GM12878 (cell line): ENCODE data around the gene JAKMIP1. TPM values are rescaled to one million over a fixed set of nuclear protein-coding genes. Genes with fewer than 3 reads are reported as not detected.

ENCODE experiments used
- ATAC-seq: fragments of 200-7000 bp; cut with Tn5 transposase; 3 replicates; pipeline ENCODE4 v1.9.1; 2020; ENCODE audit warnings: mild to moderate bottlenecking, moderate library complexity
- BruUV-seq: library from RNA; stranded (reverse); fragments of 400-500 nt; replicated peaks from 2 replicates; lab custom pipeline; 2021; lab: Mats Ljungman, UMichigan
- CTCF ChIA-PET: fragments of 300-600 bp; sonication (Branson Sonifier 250); formaldehyde crosslinking; extraction: SDS; loops from one replicate; lab custom pipeline; 2021; ENCODE audit warnings: inconsistent platforms; lab: Yijun Ruan, JAX
- POLR2A ChIA-PET: fragments of 350-600 bp; formaldehyde crosslinking; extraction: SDS; loops from one replicate; lab custom pipeline; 2021; ENCODE audit warnings: inconsistent platforms; lab: Charles Lee
- RAD21 ChIA-PET: fragments of 300-600 bp; sonication (Branson Sonifier 250); formaldehyde crosslinking; loops from one replicate; lab custom pipeline; 2023; ENCODE audit warnings: antibody characterized with exemption; ENCODE audit not compliant: unreplicated experiment; lab: Charles Lee
- SMC1A ChIA-PET: fragments of 300-600 bp; sonication (Branson Sonifier 250); formaldehyde crosslinking; loops from one replicate; lab custom pipeline; 2023; ENCODE audit not compliant: unreplicated experiment, uncharacterized antibody; lab: Charles Lee
- DNase-seq: peaks from one replicate; pipeline ENCODE4 v3.0.0-alpha.2; 2011; ENCODE audit warnings: low read depth, low spot score
- FAIRE-seq: peaks from 3 replicates; lab custom pipeline; 2011; peaks lifted over from hg19 to GRCh38; lab: Jason Lieb, UNC
- H2AFZ ChIP-seq: 2 replicates; pipeline ENCODE4 v1.6.0; 2011; ENCODE audit warnings: low read depth, low read length, control low read depth; ENCODE audit not compliant: control insufficient read depth
- H3K27ac ChIP-seq: 2 replicates; pipeline ENCODE4 v1.5.1; 2011; ENCODE audit warnings: control low read depth; ENCODE audit not compliant: control insufficient read depth, insufficient read depth
- H3K27me3 ChIP-seq, 2 experiments: replicated peaks in 1 of 2; 2 replicates each; pipeline versions ENCODE4 v1.6.0 to v1.6.1; 2011; ENCODE audit warnings: low read length in 1 of 2; ENCODE audit not compliant: control insufficient read depth in 2 of 2, insufficient read depth in 2 of 2
- H3K36me3 ChIP-seq, 2 experiments: 2 replicates each; pipeline ENCODE4 v1.5.1; 2011; ENCODE audit warnings: low read length in 1 of 2; ENCODE audit not compliant: control insufficient read depth in 2 of 2, insufficient read depth in 2 of 2
- H3K4me1 ChIP-seq: 2 replicates; pipeline ENCODE4 v1.6.1; 2011; ENCODE audit warnings: mild to moderate bottlenecking, low read length, moderate library complexity, mixed read lengths; ENCODE audit not compliant: control insufficient read depth, insufficient read depth
- H3K4me2 ChIP-seq: 2 replicates; pipeline ENCODE4 v1.6.0; 2011; ENCODE audit warnings: control low read depth; ENCODE audit not compliant: control insufficient read depth, insufficient read depth
- H3K4me3 ChIP-seq: fragments of 200-600 bp; sonication (generic); 2 replicates; pipeline ENCODE4 v1.5.1; 2016
- H3K79me2 ChIP-seq: 2 replicates; pipeline ENCODE4 v1.6.0; 2011; ENCODE audit warnings: low read length; ENCODE audit not compliant: control insufficient read depth, insufficient read depth
- H3K9ac ChIP-seq: 2 replicates; pipeline ENCODE4 v1.8.0; 2011; ENCODE audit warnings: low read length, control low read depth, mixed read lengths; ENCODE audit not compliant: control insufficient read depth, insufficient read depth
- H3K9me3 ChIP-seq: replicated peaks from 3 replicates; pipeline ENCODE4 v1.5.1; 2011; ENCODE audit warnings: mild to moderate bottlenecking, low read length; ENCODE audit not compliant: control insufficient read depth, insufficient read depth
- H4K20me1 ChIP-seq: 2 replicates; pipeline ENCODE4 v1.6.0; 2011; ENCODE audit not compliant: control insufficient read depth, insufficient read depth
- BHLHE40 ChIP-seq, 2 experiments: fragments of 450-650 bp in 1 of 2; IDR thresholded peaks; 2 replicates each; pipeline ENCODE4 v1.6.1; 2011 to 2017; ENCODE audit warnings: low read depth in 2 of 2, borderline replicate concordance in 1 of 2, improper control_type of control experiment in 1 of 2, low read length in 1 of 2, mild to moderate bottlenecking in 1 of 2
- CBX5 ChIP-seq: sonication (generic); IDR thresholded peaks from 2 replicates; pipeline ENCODE4 v1.6.1; 2016; ENCODE audit warnings: low read depth, moderate library complexity, mild to moderate bottlenecking, inconsistent platforms
- CUX1 ChIP-seq: IDR thresholded peaks from 2 replicates; pipeline ENCODE4 v1.6.1; 2012; ENCODE audit warnings: improper control_type of control experiment, low read depth, low read length; ENCODE audit not compliant: insufficient replicate concordance
- E2F8 ChIP-seq: fragments of 450-650 bp; IDR thresholded peaks from 2 replicates; pipeline ENCODE4 v1.6.1; 2018; ENCODE audit warnings: mild to moderate bottlenecking, low read depth, moderate library complexity; ENCODE audit not compliant: partially characterized antibody
- FOXM1 ChIP-seq: IDR thresholded peaks from 2 replicates; pipeline ENCODE4 v1.6.1; 2012; ENCODE audit warnings: low read depth, mild to moderate bottlenecking, inconsistent platforms, low read length, moderate library complexity
- IRF3 ChIP-seq: fragments of 450-650 bp; IDR thresholded peaks from 2 replicates; pipeline ENCODE4 v1.6.1; 2014; ENCODE audit warnings: mild to moderate bottlenecking
- JUND ChIP-seq: IDR thresholded peaks from 2 replicates; pipeline ENCODE4 v1.6.1; 2012; ENCODE audit warnings: low read depth, mild to moderate bottlenecking, low read length, improper control_type of control experiment, moderate library complexity
- PML ChIP-seq: IDR thresholded peaks from 2 replicates; pipeline ENCODE4 v1.6.1; 2012; ENCODE audit warnings: low read length, inconsistent platforms
- RAD51 ChIP-seq: fragments of 450-650 bp; IDR thresholded peaks from 2 replicates; pipeline ENCODE4 v1.6.1; 2016; ENCODE audit warnings: moderate library complexity, mild to moderate bottlenecking, inconsistent platforms
- SMC3 ChIP-seq: IDR thresholded peaks from 2 replicates; pipeline ENCODE4 v1.6.1; 2011; ENCODE audit warnings: low read length, improper control_type of control experiment, borderline replicate concordance
- SREBF1 ChIP-seq: IDR thresholded peaks from 2 replicates; pipeline ENCODE4 v1.6.1; 2012; ENCODE audit warnings: mild to moderate bottlenecking, low read length
- SUZ12 ChIP-seq: fragments of 200-600 bp; sonication (generic); IDR thresholded peaks from one replicate; pipeline ENCODE4 v1.6.1; 2018; ENCODE audit warnings: antibody characterized with exemption, mild to moderate bottlenecking; ENCODE audit not compliant: unreplicated experiment
- USF1 ChIP-seq: IDR thresholded peaks from 2 replicates; pipeline ENCODE4 v1.6.1; 2011; ENCODE audit warnings: borderline replicate concordance, low read depth, mild to moderate bottlenecking, moderate library complexity, mixed read lengths, low read length; ENCODE audit not compliant: insufficient read depth; ENCODE audit errors: extremely low read length
- ZSCAN29 ChIP-seq: fragments of 450-650 bp; IDR thresholded peaks from 2 replicates; pipeline ENCODE4 v1.6.1; 2017; ENCODE audit warnings: mild to moderate bottlenecking, moderate library complexity
- WGBS: methylation state at CpG from one replicate; pipeline ENCODE4 v1.1.6; 2016; ENCODE audit warnings: low lambda C conversion rate; ENCODE audit not compliant: insufficient replicate concordance, insufficient coverage; ENCODE audit errors: missing lambda C conversion rate; 5-methylcytosine and 5-hydroxymethylcytosine counted together
- in situ Hi-C: fragments of 300-500 bp; cut with MboI; formaldehyde crosslinking; loops from 9 replicates; pipeline ENCODE4 v1.14.3; 2018; ENCODE audit warnings: mixed read lengths
- intact Hi-C: fragments of 100-400 bp; cut with micrococcal nuclease; formaldehyde crosslinking; loops from one replicate; pipeline ENCODE4 v1.14.2; 2022; ENCODE audit not compliant: unreplicated experiment
- polyA plus RNA-seq, 11 experiments: library from polyadenylated mRNA; depleted of rRNA in 4 of 11; unstranded in 6 of 11; stranded (reverse) in 5 of 11; fragments of >200 nt; fragmentation: Nextera tagmentation in 4 of 11; fragmentation: Illumina TruSeq in 1 of 11; extraction: Ambion mirVana in 4 of 11; extraction: Trizol in 1 of 11; gene quantifications; 1 replicate in 1 of 11; 2 replicates in 10 of 11; pipeline versions ENCODE4 v1.2.1 to v1.2.3, GENCODE V29; 2011 to 2016; ENCODE audit warnings: inconsistent platforms in 2 of 11, missing spikeins in 2 of 11, low read depth in 1 of 11
- total RNA-seq, 4 experiments: library from RNA; depleted of rRNA in 3 of 4; stranded (reverse); fragments of >200 nt in 3 of 4; fragmentation: Illumina TruSeq in 1 of 4; extraction: Trizol in 1 of 4; gene quantifications; 2 replicates each; pipeline versions ENCODE4 v1.2.1 to v1.2.3, GENCODE V29; 2013 to 2021

The JAKMIP1 gene
- total and polyA plus RNA-seq, 10 of the 15 experiments (the other 5 are each of a cell fraction or from before 2014, with no cell fraction given), result 0.52 to 16.7 (median 12.3) TPM

GRCh38 chr4:6137747-6138135 lies 62.6 kb downstream of the JAKMIP1 start:
- ChIA-PET CTCF (interaction anchor here (0.7 to 2.1 kb wide), 3 partner anchors 53 to 191 kb away, joined by 3 to 14 read pairs (median 4); no protein-coding TSS in a partner anchor), SMC1A (interaction anchor here (1.0 to 1.9 kb wide), 2 partner anchors 13 to 112 kb away, joined by 3 to 13 read pairs; no protein-coding TSS in a partner anchor), RAD21 (interaction anchor here (0.9 to 2.0 kb wide), 3 partner anchors 43 to 190 kb away, joined by 3 to 7 read pairs (median 5); no protein-coding TSS in a partner anchor), POLR2A (no interaction called here)
- Histone ChIP-seq H3K27me3 (no peaks in the 10 kb centered on the region), H3K9ac (no peak overlapping the region), H3K27ac (no peak overlapping the region), H3K36me3 (peaks cover 0 to 2% of the 10 kb centered on the region in 2 experiments; a peak in 2 of 4 replicates), H3K4me2 (no peak overlapping the region), H2AFZ (no peak overlapping the region), H3K79me2 (no peaks in the 10 kb centered on the region), H3K4me1 (peaks cover 7% of the 10 kb centered on the region; the same call in 1 of the 2 replicates), H3K9me3 (no peaks in the 10 kb centered on the region), H4K20me1 (no peaks in the 10 kb centered on the region), H3K4me3 (no peak overlapping the region)
- DNase-seq, result no peak
- in situ Hi-C loops (no loop called here), intact Hi-C loops (no loop called here)
- TF ChIP-seq IRF3 (no peak), SMC3 (no peak), SUZ12 (no peak), FOXM1 (no peak), CUX1 (no peak), SREBF1 (no peak), RAD51 (no peak), PML (no peak), ZSCAN29 (no peak), CBX5 (no peak), USF1 (no peak), E2F8 (no peak), BHLHE40 (IDR thresholded peaks at IDR 0.05; ENCODE audit: borderline replicate concordance in 1 of 2, low read depth in 2 of 2, low read length in 1 of 2) (no peak), JUND (no peak)
- 60% methylated on average over 3 of the region's 3 CpGs for WGBS
- no TSS peak for BruUV-seq
- no peak for ATAC-seq
- no peak for FAIRE-seq
